Uterus (tissue), 4 donors: ENCODE measurements around the gene PTPRE. TPM values are rescaled to one million over a fixed set of nuclear protein-coding genes. Genes with fewer than 3 reads are reported as not detected.

Experiments used
- DNase-seq, 2 donors: peaks; one replicate each; pipeline ENCODE4 v3.0.0-alpha.2; 2019 to 2020
- H3K27ac ChIP-seq, 2 donors: fragments of 200-600 bp; sonication (generic); 1 replicate in 1 of 2; 2 replicates in 1 of 2; pipeline ENCODE4 v1.5.1; 2016 to 2018
- H3K27me3 ChIP-seq, 2 donors: fragments of 200-600 bp; sonication (generic); one replicate each; pipeline ENCODE4 v1.5.1; 2018 to 2019; ENCODE audit warnings: control low read depth in 1 of 2
- H3K36me3 ChIP-seq, 2 donors: fragments of 200-600 bp; sonication (generic); one replicate each; pipeline ENCODE4 v1.5.1; 2019; ENCODE audit warnings: control low read depth in 1 of 2
- H3K4me1 ChIP-seq, 2 donors: fragments of 200-600 bp; sonication (generic); one replicate each; pipeline ENCODE4 v1.5.1; 2018 to 2019; ENCODE audit warnings: control low read depth in 1 of 2
- H3K4me3 ChIP-seq, 2 donors: fragments of 200-600 bp; sonication (generic); 1 replicate in 1 of 2; 2 replicates in 1 of 2; pipeline ENCODE4 v1.5.1; 2018 to 2019; ENCODE audit warnings: mild to moderate bottlenecking in 1 of 2
- H3K9me3 ChIP-seq, 2 donors: fragments of 200-600 bp; sonication (generic); one replicate each; pipeline ENCODE4 v1.5.1; 2019; ENCODE audit warnings: control low read depth in 1 of 2
- POLR2A ChIP-seq, 2 donors: fragments of 450-650 bp; IDR thresholded peaks; one replicate each; pipeline ENCODE4 v1.6.1; 2016; ENCODE audit warnings: antibody characterized with exemption in 2 of 2, mild to moderate bottlenecking in 1 of 2, moderate library complexity in 1 of 2
- intact Hi-C: fragments of 100-400 bp; cut with DNase I; formaldehyde crosslinking; loops from one replicate; pipeline ENCODE4 v1.15.1; 2023; ENCODE audit warnings: low total_unique reads
- total RNA-seq, 4 donors: library from RNA; depleted of rRNA in 3 of 4; stranded (reverse); fragments of >200 nt in 3 of 4; gene quantifications; one replicate each; pipeline versions ENCODE4 v1.1.0 to v1.2.4, GENCODE V29; 2014 to 2023
- TF ChIP-seq, protein P1 (sequence below), 4 experiments: fragments of 200-600 bp in 2 of 4; fragments of 450-650 bp in 2 of 4; sonication (generic) in 2 of 4; IDR thresholded peaks; one replicate each; pipeline ENCODE4 v1.5.1; 2016 to 2019; ENCODE audit warnings: antibody characterized with exemption in 4 of 4, mild to moderate bottlenecking in 2 of 4, moderate library complexity in 1 of 4
- donor health status: DM: yes; HTN: yes; CAD: no.

Gene PTPRE
- total RNA-seq, 4 donors from 2014 or later = 9.4 to 18.9 (median 16.3) TPM

DNA sequence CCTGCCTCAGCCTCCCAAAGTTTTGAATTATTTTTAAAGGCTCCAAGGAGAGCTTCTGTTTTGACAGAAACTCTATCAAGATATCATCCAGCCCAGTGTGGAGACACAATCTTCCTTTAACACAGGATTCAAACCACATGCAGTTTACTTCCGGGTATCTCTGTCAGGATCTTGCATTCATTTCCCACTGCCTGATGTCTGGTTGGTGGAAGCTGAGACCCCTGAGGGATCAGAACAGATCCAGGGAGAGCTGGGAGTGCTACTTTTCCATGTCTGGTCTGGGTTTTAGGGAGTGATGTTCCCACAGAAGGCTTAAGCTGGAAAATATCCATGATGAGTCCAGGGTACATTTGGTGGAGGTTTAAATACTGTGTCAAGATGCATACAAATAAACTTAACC, 16.7 kb downstream of the PTPRE start:
- H3K27ac ChIP-seq = no peak overlapping the region
- DNase-seq = no peak
- H3K4me3 ChIP-seq = no peak overlapping the region
- TF ChIP-seq, protein P1, sequence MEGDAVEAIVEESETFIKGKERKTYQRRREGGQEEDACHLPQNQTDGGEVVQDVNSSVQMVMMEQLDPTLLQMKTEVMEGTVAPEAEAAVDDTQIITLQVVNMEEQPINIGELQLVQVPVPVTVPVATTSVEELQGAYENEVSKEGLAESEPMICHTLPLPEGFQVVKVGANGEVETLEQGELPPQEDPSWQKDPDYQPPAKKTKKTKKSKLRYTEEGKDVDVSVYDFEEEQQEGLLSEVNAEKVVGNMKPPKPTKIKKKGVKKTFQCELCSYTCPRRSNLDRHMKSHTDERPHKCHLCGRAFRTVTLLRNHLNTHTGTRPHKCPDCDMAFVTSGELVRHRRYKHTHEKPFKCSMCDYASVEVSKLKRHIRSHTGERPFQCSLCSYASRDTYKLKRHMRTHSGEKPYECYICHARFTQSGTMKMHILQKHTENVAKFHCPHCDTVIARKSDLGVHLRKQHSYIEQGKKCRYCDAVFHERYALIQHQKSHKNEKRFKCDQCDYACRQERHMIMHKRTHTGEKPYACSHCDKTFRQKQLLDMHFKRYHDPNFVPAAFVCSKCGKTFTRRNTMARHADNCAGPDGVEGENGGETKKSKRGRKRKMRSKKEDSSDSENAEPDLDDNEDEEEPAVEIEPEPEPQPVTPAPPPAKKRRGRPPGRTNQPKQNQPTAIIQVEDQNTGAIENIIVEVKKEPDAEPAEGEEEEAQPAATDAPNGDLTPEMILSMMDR (IDR thresholded peaks at IDR 0.05) = no peak
- TF ChIP-seq POLR2A (IDR thresholded peaks at IDR 0.05) = no peak
- no peaks in the 10 kb centered on the region for H3K27me3 ChIP-seq
- H3K4me1 ChIP-seq = no peaks in the 10 kb centered on the region
- intact Hi-C loops = no loop called here
- H3K36me3 ChIP-seq = no peaks in the 10 kb centered on the region
- H3K9me3 ChIP-seq = no peaks in the 10 kb centered on the region

DNA sequence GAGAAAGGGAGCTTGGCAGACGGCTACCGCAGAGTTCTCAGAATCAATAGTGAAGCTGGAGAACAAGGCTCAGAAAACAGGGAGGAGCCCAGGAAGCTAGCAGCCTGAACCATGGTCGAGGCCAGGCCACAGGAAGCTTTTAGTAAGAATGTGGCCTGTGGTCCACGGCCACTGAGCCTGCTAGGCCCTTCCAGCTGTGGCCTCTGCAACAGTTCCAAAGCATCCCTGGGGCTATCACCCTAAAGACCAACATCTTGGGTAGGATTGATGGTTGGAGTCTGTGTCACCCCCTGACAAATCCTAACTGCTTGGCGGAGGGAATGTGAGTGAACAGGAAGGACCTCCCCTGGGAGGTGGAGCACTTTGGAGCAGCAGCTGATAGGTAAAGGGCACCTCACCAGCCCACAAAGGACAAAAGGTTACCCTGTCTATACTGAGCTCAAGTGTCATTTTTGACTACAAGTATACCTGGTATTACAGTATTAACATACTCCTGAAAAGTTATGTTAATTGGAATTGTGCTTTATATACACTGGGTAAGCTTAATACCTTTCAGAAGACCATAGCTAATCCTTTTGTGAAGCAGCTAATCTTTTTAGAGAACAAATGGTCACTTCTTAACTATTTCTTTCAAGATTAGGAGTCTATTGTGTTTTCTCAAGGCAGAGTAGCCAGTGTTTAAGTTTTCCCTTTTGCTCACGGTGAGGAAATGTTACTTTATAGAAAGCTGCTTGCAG, 18.7 kb downstream of the PTPRE start:
- intact Hi-C loops = no loop called here
- H3K27ac ChIP-seq = no peak overlapping the region
- no peak for DNase-seq
- H3K36me3 ChIP-seq = no peaks in the 10 kb centered on the region
- H3K9me3 ChIP-seq = no peaks in the 10 kb centered on the region
- no peaks in the 10 kb centered on the region for H3K4me1 ChIP-seq
- TF ChIP-seq, protein P1 (IDR thresholded peaks at IDR 0.05) = no peak
- no peak for TF ChIP-seq POLR2A (IDR thresholded peaks at IDR 0.05)
- H3K27me3 ChIP-seq = no peaks in the 10 kb centered on the region
- no peak overlapping the region for H3K4me3 ChIP-seq

DNA sequence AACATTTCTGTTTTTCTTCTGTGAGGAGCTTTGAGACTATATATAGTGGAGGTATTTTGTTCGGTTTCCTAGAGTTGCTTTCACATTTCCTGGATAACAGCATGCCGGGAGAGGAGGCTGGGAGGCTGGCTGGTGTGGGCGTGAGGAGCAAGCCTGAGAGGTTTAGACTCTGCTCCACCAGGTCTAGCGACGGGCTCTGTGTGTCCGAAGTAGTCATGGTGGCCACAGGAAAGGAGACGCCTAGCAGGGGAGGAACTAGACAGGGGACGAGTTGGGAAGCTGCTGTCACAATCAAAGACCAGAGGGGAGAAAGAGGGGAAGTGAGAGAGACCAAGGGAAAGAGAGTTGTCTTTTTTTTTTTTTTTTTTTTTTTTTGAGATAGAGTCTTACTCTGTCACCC, 19.6 kb downstream of the PTPRE start:
- Histone ChIP-seq H3K4me1 (no peaks in the 10 kb centered on the region), H3K27ac (no peak overlapping the region), H3K4me3 (no peak overlapping the region), H3K9me3 (no peaks in the 10 kb centered on the region), H3K36me3 (no peaks in the 10 kb centered on the region), H3K27me3 (no peaks in the 10 kb centered on the region)
- no peak for DNase-seq
- intact Hi-C loops = no loop called here
- TF ChIP-seq POLR2A (IDR thresholded peaks at IDR 0.05) = no peak
- TF ChIP-seq, protein P1 (IDR thresholded peaks at IDR 0.05) = no peak

DNA sequence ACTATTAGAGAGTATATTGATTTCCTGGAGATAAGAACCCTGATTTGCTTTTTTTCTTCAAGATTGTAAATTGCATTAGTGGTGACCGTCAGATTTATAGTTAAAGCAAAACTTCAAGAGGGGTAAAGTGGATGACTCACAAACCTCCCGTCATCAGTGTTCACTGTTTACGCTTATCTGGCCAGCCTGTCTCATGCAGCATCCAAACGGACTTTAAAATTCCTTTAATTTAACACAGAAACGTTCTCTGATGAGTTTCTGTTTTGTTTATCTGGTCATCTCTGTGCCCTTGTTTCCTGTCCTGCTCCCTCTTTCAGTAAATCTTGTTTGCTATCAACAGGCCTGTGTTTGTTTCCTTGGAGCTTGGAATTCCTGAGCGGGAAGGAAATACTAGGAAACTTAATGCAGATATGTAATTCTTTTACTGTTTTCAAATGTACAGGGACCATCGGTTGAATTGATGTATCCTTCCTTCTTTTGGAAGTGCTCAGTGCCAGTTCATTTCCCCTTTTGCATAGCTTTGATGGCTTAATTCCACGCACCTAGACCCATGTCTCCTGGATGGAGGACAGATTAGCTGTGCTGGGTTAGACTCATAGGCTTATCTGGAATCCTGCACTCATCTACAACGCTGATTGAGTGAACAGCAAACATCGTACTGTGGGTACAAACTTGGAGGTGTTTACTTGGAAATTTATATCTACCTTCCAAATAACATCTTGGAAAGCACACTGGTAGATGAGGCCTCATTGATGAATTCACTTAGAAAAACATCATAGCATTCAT, 21.3 kb downstream of the PTPRE start:
- TF ChIP-seq POLR2A (IDR thresholded peaks at IDR 0.05) = no peak
- TF ChIP-seq, protein P1 (IDR thresholded peaks at IDR 0.05) = no peak
- DNase-seq = no peak
- intact Hi-C loops = no loop called here
- no peak overlapping the region for H3K4me3 ChIP-seq
- H3K27me3 ChIP-seq = no peaks in the 10 kb centered on the region
- H3K36me3 ChIP-seq = no peaks in the 10 kb centered on the region
- H3K27ac ChIP-seq = no peak overlapping the region
- H3K4me1 ChIP-seq = no peaks in the 10 kb centered on the region
- H3K9me3 ChIP-seq = no peaks in the 10 kb centered on the region
